ENCODE results near the gene TRMT61B. TPM values are rescaled to one million over a fixed set of nuclear protein-coding genes. Genes with fewer than 3 reads are reported as not detected.

Gene TRMT61B
- total RNA-seq, 4 donors from 2014 or later = 7.0 to 16.3 (median 10.6) TPM

DNA sequence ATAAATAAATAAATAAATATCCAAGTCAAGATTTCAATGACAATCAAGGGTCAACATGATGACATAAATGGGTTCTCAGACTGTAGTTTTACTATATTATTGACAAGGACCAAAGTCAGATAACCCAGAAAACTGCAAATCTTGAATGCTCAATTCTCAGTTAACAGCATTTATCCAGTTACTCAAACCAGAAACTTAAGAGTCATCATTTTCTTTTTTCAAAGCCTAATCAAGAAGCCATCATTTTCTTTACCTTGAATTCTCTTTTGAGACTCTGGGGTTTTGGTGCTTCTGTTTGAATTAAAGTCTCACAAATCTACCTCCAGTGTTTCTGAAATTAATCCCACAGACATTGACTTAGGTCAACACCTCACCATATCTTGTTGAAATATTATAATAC lies 14.1 kb downstream of the TRMT61B start:
- TF ChIP-seq, protein P1, sequence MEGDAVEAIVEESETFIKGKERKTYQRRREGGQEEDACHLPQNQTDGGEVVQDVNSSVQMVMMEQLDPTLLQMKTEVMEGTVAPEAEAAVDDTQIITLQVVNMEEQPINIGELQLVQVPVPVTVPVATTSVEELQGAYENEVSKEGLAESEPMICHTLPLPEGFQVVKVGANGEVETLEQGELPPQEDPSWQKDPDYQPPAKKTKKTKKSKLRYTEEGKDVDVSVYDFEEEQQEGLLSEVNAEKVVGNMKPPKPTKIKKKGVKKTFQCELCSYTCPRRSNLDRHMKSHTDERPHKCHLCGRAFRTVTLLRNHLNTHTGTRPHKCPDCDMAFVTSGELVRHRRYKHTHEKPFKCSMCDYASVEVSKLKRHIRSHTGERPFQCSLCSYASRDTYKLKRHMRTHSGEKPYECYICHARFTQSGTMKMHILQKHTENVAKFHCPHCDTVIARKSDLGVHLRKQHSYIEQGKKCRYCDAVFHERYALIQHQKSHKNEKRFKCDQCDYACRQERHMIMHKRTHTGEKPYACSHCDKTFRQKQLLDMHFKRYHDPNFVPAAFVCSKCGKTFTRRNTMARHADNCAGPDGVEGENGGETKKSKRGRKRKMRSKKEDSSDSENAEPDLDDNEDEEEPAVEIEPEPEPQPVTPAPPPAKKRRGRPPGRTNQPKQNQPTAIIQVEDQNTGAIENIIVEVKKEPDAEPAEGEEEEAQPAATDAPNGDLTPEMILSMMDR (IDR thresholded peaks at IDR 0.05; ENCODE audit: low read depth) = no peak

DNA sequence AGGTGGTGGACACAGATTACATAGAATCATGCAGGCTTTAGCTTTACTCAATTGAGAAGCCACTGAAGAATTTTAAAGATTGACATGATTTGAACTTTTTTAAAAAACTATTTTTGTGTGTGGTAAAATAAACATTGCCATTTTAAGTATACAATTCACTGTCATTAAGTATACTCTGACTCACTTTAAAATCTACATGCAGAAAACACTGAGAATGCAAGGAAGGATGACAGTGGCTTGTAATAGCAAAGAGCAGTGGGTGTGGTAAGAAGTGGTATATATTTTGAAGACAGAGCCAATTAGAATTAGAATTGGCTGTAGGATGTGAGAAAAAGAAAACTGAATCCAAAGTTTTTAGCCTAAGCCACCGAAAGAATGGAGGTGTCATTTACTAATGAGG lies 14.9 kb downstream of the TRMT61B start:
- TF ChIP-seq, protein P1 (IDR thresholded peaks at IDR 0.05; ENCODE audit: low read depth) = no peak

DNA sequence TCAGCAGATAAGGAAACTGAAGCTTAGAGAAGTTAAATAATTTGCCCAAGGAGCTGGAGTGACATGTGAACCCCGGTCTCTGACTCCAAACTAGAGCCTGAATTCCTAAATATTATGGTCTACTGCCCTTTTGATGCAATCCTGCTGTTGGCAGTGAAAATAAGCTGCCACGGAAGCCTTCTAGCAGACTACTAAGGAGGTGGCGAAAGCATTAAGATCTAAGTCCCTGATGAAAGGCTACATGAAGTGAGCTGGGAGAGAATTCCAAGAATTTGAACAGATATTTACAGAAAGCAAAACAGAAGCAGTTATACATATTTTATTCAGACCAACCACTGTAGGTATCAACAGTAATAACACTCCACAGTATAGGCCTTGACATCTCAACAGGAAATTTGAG lies 28.1 kb downstream of the TRMT61B start:
- TF ChIP-seq, protein P1 (IDR thresholded peaks at IDR 0.05; ENCODE audit: low read depth) = no peak

DNA sequence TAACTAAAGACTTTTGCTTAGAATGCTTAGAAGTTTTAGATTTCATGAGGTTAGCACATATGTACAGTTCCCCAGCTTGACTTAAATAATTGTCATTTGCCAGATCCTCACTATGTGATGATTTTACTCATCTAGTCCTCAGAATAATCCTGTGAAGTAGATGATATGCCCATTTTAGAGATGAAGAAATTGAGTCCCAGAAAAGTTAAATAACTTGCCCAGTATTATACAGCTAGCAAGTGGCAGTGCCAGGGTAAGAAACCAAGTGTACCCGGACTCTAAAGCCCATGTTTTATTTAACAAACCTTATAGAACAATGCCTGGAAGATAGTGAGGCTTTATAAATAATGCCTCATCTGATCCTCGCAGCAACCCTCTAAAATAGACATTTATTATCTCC lies 31.1 kb downstream of the TRMT61B start:
- TF ChIP-seq, protein P1 (IDR thresholded peaks at IDR 0.05; ENCODE audit: low read depth) = no peak

DNA sequence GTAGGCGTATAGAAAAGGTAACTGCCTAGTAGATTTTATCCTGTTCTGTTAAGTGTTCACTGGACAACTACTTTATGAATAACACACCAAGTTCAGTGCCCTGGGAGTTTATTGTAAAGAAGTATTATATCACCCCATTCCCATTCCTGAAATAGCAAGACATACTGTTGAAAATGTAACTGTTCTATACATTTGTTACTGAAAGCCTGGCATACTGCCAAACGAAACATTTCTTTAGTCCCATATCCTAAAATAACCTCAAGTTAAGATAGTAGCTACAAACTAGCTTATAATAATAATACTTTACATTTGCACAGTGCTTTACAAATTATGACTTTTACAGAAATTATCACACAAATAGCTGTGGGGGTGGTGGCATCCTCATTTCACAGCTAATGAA lies 34.3 kb downstream of the TRMT61B start:
- TF ChIP-seq, protein P1 (IDR thresholded peaks at IDR 0.05; ENCODE audit: low read depth) = no peak

DNA sequence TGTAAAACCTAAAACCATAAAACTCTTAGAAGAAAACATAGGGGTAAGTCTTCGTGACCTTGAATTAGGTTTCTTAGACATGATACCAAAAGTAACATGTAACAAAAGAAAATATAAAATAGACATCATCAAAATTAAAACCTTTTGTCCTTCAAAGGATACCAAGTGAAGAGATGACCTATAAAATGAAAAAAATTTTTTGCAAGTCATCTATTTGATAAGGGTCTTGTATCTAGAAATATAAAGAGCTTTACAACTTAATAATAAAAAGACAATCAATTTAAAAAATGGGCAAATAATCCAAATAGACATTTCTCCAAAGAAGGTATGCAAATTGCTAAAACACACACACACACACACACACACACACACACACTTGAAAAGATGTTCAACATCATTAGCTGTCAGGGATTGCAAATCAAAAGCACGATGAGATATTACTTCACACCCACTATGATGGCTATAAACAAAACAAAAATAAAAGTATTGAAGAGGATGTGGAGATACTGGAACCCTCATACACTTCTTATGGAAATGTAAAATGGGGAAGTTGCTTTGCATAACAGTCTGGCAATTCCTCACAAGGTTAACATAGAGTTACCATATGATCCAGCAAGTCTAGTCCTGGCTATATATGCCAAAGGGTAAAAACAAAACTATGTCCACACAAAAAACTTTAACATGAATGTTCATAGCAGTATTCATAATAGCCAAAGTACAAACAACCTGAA lies 36.2 kb downstream of the TRMT61B start:
- TF ChIP-seq, protein P1 (IDR thresholded peaks at IDR 0.05; ENCODE audit: low read depth) = no peak

DNA sequence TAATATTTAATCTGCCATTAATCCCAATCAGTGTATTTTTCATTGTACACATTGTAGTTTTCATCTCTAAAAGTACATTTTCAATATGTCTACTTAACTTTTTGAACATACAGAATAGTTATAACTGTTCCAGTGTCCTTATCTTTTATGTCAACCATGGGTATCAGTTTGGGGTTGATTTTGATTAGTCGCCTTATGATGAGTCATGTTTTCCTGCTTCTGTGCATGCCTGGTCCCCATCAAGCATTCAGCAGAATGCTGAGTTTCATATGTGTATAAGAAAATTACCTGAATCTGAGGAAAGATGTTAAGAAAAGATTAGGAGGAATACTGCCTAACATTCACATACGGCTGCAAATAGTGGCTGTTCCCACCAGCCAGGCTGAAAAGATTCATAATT lies 41.7 kb downstream of the TRMT61B start:
- TF ChIP-seq, protein P1 (IDR thresholded peaks at IDR 0.05; ENCODE audit: low read depth) = no peak
